ENCODE measurements around the gene FTCDNL1.

Gene FTCDNL1

DNA sequence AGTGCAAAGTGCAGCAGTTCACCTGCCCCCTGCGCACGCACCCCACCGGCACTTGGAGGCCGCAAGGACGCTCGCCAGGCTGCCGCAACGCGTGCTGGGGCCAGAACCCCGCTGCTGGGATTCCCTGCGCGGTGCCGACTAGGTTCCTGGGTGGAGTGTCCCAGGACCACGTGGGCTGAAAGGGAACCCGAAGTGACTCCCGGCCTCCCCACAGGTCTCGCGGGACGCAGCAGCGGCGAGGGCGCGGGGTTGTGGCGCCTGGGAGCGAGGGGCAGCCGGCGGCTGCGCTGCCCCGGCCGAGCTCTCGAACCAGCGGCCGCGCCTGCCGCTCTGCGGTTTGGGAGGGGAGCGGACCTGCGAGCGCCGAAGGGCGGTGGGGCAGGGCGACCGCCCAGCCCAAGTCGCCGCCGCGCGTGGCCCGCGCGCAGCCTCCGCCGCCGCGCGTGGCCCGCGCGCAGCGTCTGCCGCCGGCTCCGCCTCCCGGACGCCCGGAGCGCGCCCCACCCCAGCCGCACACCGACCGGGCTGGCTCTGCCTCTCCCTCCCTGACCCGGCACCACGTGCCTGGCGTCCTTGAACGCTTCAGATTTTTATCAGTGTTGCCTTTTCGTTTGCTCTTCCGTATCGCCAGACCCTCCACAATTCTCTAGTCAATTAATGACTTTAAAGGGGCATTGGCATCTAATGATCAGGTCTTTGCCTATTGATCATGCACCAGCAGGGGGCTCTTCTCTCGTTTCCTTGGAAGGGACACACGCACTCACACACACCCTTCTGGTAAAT, at the start of gene FTCDNL1:
FTCDNL1 (minus strand) TSS at position 475 of the 783 bp plus-strand sequence. CDS start 2,230 bp downstream, outside the sequence.
- peak; percentile 76 for DNase-seq

DNA sequence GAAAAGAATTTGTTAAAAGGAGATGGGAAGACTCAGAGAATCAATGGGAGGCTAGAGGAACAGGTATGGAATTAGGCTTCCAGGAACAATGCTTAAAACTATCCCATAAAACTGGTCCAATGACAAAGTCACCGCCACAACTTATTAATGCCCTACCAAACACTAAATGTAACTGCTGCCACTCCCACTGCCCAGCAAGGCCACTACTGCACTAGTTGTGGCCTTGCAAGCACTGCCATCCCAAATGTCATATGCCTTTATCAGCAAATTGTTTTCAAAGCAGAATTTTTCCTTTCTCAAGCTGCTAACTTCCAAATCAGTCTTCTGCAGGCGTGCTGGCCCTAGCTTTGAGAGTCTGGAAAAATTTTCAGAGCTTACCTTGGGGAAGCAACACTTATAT, 45.6 kb upstream of the FTCDNL1 start:
- DNase-seq = no peak

DNA sequence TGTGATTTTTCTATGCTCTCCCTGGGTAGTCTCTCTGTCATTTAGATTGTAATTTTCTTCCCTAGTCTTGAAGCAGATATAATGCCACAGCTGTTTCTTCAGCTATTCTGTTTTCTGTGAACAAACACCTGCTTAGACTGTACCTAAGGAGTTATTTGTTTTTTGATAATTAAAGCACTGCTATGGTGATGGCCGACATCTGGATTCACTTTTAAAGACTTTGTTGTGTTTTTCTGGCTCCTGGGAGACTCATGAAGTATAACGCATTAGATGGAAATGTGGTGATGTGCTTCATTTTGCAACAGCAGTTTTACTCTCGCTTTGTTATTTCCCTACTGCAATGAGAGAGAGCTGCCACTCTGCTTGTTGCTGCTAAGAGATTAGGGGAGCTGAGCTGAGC, 44.4 kb upstream of the FTCDNL1 start:
- no peak for DNase-seq

DNA sequence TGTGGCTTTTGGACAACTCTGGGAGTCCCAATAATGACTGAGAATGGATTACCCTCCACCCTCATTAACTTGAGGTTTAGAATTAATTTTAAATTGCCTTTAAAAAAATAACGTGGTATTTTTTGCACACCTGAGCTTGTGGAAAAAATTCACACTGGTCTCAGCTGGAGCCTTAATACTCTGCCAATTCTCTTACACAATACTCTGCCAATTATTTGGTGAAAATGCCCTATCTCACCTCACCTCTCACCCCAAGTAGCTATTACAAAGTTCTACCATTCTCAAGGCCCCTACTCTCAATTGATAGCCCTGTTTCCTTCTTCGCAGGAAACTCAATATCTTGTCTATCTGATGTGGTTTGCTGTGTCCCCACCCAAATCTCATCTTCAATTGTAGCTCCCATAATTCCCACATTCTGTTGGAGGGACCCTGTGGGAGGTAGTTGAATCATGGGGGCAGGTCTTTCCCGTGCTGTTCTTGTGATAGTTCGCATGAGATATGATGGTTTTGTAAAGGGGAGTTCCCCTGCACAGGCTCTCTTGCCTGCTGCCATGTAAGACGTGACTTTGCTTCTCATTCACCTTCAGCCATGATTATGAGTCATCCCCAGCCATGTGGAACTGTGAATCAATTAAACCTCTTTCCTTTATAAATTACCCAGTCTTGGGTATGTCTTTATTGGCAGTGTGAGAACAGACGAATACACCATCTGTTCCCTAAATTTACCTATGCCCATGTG, 32.7 kb upstream of the FTCDNL1 start:
- no peak for DNase-seq

DNA sequence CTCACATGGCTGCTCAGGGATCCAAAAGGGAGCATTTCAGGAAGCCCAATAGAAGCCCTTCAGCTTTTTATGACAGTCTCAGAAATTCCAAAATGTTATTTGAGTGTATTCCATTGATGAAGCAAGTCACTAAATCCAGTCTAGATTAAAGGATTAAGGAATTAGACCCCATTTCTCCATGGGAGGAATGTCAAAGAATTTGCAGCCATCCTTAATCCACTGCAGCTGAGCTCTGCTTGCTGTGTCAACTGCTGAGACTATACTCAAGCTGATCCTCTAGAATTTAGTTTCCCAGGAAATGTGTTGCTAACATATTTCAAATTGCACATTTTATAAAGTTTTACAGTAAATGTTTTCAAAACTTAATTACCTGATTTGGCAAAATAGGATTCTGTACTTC, 31.7 kb upstream of the FTCDNL1 start:
- no peak for DNase-seq

DNA sequence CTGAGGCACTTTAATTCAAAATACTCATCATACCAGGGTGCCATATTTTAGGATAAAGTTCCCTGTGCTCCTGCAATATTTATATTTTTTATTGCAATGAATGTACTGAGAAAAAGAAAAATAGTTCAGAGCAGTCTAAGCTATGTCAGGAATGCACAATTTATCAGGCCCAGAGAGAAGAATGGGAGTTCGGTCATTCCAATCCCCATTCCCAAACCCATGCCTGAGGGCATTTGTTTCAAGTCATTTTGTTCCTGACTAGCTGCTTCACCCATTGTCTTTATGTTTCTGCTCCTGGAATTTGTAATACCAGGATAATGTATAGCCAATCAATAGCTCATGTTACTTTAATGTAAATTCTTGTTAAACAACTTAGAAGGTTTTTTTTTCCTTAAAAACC, 24.4 kb upstream of the FTCDNL1 start:
- DNase-seq = no peak

DNA sequence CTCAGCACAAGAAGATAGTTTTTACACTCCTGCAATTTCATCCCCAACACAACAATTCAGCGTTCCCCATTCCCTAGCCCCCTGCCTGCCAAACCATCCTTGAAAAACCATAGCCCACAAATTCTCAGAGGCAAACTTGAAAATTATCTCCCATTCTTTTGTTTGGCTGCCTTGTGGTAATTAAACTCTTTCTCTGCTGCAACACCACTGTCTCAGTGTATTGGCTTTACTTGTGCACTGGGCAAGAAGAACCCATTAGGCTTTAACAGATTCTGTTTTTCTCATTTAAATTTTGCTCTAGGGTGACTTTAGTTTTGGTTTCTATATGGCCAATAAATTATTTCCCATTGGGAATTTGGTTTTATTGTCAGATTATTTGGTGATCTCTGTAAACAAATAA, 23.2 kb upstream of the FTCDNL1 start:
- no peak for DNase-seq

DNA sequence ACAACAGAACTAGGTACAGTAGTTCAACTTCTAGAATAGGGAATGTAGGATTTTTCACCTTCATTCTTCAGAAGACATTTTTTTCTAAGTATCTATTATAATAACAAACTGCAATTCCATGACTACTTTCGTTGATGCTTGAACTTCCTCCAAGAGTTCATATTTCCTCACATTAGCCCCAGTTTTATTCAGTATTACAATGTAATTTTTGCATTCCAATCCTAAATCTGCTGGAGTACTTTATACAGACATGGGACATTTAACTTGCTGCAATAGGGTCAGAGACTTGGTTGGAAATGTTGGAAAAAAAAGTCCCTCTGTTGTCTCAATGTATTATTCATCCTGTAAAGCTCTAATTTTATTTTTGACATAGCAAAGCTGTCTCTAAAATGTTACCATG, 19.6 kb upstream of the FTCDNL1 start:
- DNase-seq = no peak

DNA sequence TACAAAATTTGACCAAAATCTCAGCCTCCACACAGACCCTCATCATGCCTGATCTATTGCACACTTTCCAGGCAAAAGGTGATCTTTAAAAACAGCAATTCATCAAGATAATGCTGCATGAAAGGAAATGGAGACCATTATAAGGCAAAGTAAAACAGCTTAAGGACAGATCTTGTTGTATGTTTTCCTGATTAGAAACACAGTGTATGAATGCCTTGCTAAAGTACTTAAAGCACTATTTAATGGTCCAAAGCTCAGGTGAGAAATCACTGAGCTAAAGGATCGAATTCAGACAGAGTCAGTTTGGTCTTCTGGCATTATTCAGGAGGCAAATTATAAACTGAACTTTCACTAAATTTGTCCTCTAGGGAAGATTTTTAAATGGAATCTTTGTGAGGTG, 18.7 kb upstream of the FTCDNL1 start:
- no peak for DNase-seq

DNA sequence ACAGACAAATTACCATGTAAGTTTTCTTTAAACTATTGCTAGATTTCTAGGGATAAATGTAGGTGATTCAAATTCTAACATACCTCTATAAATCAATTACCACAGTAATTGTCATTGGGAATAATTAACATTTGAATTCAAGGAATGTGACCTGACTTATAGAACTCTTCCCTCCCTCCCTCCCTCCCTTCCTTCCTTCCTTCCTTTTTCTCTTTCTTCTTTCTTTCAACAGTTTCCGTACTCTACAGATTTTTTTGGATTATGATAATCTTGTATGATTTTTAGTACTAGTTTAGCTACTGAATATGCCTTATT, 18.2 kb upstream of the FTCDNL1 start:
- DNase-seq = no peak

DNA sequence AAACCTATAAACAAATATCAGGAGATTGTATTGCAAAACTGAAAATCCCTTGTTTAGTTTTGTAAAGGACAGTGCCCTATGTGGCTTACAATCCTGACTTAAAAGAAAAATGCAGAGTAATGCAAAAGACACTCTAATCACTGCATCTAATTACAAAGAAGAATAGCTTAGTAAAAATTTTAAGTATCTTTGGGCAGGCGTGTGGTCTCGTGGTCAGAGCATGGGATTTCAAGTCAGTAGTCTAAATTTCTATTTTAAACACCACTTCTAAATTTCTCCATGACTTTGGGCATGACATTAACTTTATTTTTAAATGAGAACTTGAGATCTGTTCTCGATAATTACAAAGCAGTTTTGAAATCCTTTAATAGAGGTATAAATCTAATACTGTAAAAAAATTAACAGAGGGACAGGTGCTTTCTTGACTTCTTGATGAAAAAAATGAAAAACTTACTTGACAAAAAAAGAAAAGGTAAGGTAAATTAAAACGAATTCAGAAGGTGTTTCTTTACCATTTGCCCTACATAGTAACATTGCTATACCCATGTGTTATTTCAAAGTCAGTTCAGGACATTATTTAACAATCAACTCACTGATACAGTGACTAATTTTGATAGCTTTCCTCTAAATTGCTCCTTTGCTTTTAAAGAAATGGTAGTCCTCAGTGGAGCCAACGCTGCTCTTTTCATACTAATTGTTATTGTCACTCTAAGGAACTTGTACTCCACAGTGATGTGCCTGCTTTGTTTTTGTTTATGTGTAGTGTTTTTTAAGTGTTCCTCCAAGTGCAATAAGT, 17.6 kb upstream of the FTCDNL1 start:
- no peak for DNase-seq

DNA sequence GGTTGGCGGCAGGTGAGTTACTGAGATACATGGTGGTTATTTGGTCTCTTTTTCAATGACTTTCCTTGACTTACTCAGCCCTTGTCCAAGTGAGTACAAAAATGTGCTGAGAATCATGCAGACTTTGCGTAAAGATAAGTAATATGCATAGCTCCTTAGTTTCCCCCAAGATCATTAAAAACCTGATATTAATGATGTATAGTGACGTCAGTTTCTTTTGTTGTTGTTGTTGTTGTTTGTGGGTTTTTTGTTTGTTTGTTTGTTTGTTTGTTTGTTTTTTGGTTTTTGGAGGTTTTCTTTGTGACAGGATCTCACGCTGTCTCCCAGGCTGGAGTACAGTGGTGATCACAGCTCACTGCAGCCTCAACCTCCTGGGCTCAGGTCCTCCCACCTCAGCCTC, 14.9 kb upstream of the FTCDNL1 start:
- no peak for DNase-seq

DNA sequence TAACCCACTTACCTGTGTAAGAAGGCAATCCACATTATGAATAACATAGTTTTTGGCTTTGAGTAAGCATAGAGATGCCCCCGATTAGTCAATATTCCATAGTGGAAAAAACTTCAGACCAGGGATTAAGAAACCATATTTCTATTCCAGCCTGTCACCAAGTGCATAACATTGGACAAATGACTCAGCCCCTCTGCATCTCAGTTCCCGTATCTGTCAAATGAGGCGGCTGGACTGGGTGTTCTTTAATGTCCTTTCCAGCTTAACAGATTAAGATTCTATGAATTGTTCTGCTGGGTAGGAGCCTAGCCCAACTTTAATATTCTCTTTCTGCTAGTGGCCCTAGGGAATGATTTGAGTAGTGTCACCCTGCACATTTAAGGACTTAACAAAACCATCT, 11.8 kb upstream of the FTCDNL1 start:
- no peak for DNase-seq

DNA sequence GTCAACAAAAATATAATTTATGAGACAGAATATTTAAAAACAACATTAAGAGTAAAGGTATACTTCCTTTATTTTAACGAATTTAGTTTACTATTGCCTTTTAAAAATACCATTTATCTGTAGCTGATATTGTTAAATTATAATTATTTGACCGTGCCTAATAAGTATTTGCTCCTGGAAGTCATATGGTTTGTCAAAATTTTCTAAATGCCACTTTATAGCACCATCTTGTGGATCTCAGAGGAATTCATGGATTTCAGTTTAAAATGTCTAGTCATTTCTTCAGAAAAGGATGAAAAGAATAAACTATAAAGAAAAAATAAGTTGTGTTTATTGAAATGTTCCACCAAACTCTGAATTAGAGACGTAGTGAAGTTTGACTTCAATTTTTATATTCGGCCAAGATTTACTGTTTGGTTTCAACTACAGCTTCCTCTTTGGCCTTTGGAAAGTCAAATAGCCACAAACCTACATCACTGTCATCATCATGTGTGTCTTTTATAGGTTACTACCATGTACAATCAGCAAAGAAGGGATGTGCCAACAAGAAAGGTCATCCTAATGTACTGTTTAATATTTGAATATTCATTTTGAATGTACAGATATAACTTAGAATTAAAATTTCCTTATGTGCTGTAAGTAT, 10.3 kb upstream of the FTCDNL1 start:
- DNase-seq = no peak

DNA sequence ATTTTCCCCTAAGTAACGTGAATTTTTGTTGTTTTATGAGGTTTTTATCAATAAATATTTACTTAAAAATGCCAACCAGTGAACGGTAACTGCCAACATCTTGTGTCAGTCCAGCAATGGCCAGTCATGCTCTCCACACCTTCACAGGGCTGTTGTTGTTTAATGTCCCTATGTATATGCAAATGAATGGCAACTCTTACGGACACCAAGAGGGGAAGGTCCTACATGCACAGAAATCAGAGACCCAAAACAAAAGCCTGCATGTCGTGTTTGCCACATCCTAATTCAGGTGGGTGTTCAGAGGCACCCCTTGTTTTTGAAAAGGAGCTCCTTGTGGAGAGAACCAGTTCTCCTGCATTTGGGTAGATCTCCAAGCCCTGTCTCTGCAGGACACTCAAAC, 4.8 kb upstream of the FTCDNL1 start:
- no peak for DNase-seq

DNA sequence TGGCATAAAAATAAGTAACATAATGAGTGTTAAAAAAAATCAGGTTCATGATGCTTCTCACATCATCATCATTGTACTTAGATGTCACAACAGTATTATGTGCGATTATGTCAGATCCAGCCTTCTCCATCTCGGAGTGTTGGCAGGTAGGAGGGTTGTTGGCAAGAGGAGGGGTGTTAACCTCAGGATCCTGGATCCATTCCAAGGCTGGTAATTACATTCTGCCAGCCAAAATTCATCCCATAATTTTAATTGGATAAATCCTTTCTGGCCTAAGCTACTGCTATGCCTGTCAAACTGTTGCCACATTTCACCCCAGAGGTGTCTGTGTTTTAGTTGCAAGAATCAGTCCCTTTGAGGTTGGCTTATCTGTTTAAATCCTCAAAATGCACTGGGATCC, 891 bp upstream of the FTCDNL1 start:
- no peak for DNase-seq

DNA sequence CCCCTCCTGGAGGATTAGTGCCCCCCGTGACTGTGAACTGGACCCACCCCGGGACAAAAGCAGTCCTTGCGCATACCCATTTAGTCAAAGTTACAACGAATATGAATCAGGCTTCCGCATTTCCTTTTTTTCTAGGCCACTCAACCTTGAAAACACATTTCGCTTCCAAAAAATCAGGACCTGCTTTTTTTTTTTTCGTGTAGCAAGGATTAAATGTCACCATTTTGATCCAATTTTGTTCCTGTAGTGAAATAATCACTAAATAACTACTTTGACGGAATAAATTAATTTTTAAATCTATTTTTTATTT, 464 bp upstream of the FTCDNL1 start:
- no peak for DNase-seq

DNA sequence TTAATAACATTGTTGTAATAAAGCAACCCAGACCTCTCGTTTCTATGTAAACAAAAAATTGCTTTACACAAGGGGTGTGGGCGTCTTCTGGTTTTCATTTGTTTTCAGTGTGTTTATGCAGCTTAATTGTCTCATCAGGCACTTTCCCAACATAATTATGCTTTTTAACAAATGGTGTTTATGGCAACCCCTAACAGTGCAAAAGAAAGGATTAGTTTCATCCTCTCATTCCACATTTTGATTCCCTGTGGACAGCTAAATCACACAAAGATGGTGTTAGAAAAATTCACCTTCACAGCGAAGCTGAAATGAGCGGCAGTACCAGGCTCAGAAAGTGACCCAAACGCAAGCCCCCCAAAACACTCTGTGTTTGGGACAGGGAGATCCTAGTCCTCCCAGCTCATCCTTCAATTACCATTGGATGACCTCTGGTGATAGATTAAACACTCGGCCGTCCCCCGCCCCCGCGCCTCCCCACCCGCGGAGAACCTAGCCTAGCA, 724 bp downstream of the FTCDNL1 start:
- DNase-seq = no peak

DNA sequence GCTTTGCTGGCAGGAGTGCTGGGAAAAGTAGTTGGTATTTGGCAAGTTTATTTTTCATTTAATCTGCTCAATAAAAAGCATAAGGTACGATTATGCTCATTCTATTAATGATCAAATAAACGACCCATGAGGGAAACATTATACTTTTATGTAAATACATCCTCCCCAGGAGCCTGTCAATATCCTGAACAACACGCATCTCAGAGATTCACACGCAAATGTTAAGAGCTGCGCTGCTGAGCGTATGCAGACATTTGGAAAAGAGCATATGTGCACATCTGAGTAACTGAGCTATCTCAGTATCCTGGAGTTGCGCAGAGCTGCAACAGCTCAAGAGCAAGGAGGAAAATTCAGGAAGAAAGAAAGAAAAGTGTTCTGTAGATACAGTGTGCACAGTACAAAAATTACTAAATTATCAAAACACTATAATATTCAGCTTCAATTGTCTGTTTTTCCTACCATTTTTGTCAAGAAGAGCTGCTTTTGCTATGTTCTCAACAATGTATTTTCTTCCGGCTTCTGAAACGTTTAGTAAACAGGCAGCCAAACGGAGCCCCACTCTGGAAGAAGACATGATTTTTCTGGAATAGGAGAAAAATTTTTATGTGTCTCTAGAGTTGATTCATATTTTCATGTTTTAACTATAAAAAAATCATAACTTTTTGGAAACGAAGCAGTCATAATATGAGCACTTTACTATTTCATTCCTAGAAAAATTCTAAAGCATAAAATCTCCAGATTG, 2.4 kb downstream of the FTCDNL1 start:
- no peak for DNase-seq

DNA sequence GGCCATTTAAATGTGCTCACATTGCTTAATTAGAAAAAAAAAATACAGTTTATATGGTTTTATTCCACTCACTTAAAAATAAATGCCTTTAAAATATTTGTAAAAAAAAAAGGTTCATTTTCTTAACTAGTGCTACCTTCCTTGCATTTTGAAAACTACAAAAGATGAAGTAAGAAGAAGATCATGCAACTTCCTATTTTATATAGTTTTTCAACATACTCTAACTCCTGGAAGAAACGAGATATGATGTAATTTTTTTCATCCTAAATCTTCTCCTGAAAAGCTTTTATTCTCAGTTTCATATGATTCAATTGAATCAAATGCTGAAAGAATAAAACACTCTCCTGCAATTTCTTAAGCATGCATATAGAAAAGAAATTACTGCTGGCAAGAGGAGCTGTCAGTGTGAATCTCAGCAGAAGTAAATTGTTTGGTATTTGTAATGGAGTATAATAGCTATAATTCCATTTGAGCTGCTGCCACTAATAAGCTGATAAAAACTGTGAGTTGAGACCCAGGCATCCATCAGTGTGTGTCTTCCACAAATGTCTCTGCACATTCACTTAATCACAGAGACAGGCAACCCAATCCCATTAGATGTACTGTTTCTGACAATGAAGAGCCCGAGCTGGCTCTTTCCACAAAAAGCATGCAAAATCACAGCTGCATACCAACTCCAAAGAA, 3.7 kb downstream of the FTCDNL1 start:
- DNase-seq = no peak

DNA sequence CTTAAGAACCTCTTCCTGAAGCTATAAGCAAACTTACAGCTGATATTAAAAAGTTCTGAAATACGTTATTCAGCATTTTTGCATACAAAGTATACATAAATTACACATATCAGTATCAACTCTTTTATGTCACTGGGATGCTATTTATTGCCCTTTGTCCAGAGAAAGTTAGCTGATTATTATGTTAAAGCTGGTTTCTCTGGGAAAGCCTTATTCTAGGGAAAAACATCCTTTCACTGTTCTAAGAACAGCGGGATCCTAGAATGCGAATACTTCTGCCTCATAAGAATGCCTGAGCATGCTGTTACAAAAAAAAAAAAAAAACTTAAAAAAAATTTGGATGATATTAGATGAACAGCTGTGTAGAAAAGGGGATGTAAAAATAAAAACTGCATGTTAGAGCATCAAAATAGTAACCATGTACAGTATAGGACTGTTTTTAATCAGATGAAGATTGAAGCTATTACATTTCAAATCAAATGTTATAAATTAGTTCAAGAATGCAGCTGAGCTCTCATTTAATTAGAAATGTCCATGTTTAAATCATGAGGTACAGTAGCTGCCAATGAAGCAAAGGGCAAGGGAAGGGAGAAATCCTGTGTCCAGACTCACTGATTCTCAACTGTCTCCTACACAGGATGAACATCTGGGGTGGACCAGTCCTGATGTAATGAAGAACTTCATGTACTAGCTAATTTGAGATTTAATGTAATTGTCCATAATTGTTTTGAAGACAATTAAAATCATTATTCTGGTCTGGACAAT, 8.2 kb downstream of the FTCDNL1 start:
- no peak for DNase-seq

Data from activated naive CD4-positive, alpha-beta T cell treated with Interleukin-2 at 50 U/mL for 16 hours (primary cell).